ENCODE measurements around the gene AGBL1.
"Not testable (repeated sequence)": the region's sequence is repeated elsewhere in the genome, so short reads cannot be mapped to it uniquely, and the experiment has no call there.

Gene AGBL1

GRCh38 chr15:86849136-86849535, 769.5 kb downstream of the AGBL1 start:
- no peak for DNase-seq

DNA sequence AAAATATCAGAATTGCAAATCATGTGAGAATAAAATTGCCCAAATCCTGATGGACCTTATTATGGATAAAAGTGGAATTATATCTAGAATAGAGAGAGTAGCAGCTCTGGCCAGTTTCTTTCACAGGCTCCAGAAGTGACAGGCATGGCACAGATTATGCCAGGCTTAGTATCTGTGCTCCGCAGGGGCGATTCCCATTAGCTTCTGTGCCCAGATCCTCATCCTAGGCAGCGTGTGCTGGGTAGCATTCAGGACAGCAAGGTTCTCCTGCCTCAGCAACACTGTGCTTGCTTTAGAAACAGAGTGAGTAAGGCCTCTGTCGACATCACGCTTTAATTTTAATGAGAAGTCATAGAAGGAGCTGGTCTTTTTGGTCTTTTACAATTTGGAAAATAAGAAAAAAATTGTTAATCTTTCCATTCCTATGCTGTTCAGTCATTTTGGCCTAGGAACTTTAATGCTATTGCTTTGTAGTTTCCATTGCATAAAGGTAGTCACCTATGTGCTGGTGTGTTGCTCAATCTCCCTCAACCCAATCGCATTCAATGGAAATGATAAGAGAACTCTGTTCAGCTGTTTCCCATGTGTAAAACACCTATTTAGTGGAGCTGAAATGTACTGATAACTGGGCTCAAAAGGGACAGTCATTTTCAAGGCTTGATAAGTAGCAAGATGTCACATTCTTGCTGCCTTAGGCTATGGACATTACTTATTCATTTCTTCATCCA, 770.1 kb downstream of the AGBL1 start:
- no peak for DNase-seq

DNA sequence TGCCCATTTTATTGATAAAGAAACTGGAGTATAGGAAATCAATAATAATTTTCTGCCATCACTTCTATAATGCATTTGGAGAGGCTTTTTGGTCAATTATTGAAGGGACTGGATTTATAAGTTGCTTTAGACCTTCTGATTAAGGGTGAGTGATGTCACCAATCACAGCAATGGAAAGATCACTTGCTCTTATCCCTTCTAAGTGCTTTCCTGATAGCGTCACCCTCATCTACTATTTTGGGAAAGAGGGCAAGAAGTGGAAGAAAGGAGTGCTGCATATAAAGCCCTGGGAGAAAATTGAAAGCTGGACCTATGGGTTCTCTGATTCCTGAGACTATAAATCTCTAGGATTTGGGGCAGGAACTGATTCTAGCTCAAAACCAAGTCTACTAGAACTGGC, 771.3 kb downstream of the AGBL1 start:
- no peak for DNase-seq

GRCh38 chr15:86852741-86853140, 773.1 kb downstream of the AGBL1 start:
- DNase-seq: no peak

- no peak for DNase-seq
These were observed 774.5 kb downstream of the AGBL1 start for GRCh38 chr15:86854176-86854575.

DNA sequence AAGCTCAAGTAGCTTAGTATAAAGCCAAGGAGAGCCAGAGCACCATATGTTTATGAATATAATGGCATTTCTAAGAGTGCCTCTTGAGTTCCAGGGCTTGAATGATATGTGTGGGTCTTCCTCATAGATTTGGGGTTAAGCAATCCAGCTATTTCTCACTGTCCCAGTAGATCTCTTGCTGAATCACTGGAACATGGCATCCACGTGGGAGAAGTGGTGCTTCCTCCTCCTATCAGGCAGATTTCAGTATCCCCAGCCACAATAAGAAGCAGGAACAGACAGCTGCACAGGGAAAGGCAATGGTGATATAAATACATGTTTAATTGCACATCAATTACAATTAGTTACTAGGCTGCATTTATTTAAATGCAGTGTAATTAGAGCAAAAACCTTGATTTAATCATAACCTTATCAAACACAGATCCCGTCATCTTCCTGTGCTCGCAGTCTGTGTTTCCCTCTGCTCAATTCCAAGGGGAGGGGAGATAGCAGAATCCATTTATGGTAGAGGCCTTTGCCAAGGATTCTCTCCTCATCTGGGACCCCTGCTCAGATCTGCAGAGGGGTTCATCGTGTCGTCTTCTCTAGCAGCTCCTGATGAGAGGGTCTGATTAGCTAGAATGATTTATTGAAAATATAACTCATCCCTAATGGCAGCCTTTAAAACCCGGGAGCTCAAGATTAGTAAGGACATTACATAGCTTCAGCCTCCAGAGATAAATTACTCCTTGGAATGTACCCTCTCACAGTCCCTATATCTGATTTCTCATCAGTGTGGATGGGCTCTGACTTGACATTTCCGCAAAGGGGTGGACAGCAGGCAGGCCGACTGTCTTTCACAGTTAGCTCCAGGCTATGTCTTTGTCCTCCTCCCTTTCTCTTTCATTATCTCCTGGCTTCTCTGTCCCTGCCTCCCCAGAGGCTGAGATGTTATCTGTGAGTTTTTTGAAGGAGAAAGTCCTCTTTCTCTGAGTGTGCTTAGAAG, 775.9 kb downstream of the AGBL1 start:
- DNase-seq: no peak

DNA sequence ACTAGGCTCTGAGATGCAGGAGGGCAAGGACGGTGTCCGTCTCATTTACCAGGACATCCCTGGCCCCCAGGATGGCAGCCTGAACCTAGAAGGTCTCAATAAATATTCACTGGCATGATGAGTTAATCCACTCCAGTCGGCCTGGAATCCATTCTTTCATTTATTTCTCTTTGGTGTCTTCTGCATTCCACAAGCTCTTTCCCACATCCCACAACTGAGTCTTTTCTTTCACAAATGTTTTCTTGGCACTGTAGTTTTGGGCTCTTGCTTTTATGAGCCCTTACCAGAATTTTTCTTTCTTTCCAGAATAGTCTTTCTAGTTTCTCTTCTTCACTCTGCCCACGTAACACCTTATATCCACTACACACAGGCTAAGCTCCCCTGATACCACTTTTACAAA, 778.0 kb downstream of the AGBL1 start:
- no peak for DNase-seq

DNA sequence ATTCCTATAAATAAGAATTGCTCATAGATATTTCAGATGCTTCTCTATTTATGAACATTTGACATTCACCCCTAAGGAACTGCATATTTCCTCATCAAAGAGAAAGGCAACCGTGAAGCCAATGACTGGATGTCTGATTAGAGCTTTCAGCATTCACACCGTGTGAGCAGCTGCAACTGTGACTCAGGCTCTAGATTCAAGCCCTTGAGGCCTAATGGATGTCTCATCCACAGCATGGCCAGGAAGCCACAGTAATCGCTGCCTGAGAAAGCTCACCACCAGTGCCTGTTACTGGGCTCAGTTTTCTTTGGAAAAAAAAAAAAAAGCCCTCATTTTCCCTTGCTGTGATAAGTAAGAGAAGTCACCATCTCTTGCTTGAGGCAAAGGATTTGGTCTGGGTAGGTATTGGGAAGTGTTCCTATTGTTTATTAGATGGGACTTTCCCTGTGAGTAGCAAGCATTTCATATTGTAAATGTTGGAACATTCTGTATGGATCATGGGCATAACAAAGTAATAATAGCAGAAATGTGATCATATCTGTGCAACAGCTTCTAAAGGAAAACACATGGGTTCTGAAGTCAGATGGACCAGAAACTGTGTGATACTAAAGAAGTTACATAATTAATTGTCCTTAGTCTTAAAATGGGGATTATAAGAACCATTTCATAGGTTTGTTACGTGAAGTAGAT, 783.7 kb downstream of the AGBL1 start:
- no peak for DNase-seq

- no peak for DNase-seq
These were observed 786.2 kb downstream of the AGBL1 start for GRCh38 chr15:86865920-86866319.

DNA sequence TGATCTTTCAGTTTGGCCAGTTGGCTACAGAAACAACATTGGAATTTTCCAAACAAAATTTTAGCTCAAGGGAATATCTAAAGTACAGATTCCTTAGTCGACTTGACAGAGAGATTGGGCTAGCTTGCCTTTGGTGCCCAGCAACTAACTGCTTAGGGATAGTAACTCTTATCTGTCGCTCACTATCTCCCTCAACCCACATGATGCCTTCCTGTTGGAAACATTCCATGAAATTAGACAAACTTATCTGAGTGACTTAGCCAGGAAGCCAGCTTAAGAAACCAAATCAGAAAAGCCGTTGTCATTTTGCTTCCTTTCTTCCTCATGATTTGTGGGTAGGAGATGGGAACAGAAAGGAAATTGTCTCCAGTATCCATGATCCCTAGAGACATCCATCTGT, 791.2 kb downstream of the AGBL1 start:
- no peak for DNase-seq

DNA sequence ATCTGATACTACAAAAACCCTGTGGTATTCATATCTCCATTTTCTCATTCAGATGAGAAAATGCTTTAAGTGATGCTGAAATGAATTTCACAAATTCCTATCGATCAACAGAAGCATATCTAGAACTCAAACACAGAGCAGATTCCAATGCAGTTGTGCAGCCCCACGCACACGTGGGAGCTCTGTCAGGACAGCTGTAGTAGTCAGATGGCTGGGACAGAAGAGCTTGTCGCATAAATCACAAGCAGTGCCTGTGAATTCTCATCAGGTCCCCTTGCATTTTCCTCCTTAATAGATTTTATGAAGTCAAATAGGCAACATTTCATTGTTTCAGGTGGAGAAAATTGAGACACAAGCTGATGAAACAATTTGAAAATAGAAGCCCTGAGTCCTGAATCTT, 792.3 kb downstream of the AGBL1 start:
- no peak for DNase-seq

DNA sequence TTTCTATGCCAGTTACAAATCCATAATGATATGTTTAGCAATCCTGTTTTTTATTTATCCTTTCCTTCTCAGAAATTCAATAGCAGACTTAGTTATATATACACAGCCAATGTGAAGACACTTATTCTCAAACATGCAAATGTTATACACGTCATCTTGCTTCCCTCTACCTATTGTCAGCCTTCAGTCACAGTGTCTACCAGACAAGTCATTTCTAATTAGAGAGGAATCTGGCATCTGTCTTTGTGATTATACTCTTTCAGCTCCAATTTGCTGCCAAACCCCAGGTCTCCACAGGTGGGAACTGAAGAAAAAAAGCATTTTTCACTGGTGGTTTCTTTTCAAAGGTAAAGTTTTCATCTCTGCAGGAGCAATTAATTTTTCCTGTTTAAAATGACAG, 793.1 kb downstream of the AGBL1 start:
- DNase-seq: no peak

- no peak for DNase-seq
These were observed 795.4 kb downstream of the AGBL1 start for GRCh38 chr15:86875067-86875466.

DNA sequence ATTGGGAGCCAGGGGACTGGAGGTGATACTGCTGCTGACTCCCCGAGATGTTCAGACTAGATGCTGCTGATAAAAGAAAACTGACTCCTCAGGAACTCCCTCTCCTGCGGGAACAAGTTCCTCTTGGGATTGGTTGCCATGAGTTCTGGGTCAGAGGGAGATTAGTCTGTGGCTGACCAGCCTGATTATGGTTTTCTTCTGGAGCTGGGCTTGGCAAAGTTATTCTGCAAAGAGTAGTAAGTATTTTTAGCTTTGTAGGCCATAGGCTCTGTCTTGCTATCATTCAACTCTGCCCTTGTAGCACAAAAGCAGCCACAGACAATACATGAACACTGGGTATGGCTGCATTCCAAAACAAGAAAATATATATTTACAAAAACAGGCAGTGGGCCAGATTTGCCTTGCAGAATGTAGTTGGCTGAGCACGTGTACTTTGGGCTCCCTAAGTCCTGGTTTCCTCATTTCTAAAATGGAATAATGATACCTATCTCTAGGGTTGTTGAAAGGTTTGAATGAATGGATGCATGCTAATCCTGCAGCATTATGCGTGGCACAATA, 796.8 kb downstream of the AGBL1 start:
- no peak for DNase-seq

DNA sequence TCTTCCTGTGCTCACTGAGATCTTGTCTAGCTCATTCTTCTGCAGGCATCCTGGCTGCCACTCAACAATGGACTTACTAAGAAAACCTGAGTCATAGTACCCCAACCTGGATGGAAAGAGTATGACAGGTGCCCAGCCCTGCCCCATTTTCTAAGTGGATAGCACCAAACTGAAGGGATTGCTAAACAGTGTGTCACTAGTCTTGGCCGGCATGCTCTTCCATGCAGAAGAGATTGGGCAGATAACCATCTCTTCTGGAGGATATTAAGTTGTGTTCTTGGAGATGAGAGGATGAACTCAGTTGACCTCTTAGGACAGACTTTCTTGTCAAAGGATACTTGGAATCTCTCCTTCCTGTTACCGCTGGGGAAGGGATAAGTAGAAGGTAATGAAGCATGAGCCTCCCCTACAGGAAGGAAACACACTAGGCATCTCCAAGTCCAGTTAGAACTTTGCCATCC, 797.5 kb downstream of the AGBL1 start:
- no peak for DNase-seq

DNA sequence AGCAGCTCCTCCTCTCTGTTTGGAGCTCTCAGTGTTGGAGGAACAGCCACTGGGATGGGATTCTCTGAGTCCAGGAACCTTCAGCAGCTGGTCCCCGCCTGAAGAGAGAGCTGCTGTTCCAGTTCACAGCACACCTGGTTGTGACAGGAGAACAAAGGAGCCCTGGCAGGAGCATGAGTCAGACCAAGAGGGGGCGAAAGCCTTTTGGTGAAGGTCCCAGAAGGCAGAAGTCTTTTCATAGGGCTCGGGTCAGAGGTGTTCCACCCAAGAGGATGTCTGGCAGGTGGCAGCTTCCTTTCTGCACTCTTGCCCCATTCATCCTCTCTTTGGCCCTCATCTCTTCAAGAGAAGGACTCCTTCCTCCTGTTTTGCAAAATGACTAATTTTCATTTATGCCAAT, 799.2 kb downstream of the AGBL1 start:
- not testable (repeated sequence) for DNase-seq

GRCh38 chr15:86879250-86880229, 799.9 kb downstream of the AGBL1 start:
- DNase-seq: no peak

DNA sequence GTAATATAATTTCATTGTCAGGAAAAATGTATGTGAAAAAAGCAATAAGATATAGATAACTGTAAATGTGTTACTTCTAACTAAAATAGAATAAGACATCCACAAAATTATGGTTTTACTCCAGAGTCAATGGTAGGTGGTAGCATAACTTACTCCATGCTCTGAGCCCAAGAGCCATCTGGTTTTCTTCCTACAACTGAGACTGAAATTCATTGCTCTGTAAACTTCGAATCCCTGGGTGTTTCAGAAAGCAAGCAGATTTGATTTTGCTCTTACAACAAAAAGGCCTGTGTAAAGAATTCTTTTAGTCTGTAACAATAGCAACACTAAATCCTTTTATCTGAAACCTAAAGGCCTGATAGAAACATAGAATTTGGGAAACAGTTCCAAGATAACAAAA, 805.9 kb downstream of the AGBL1 start:
- no peak for DNase-seq

DNA sequence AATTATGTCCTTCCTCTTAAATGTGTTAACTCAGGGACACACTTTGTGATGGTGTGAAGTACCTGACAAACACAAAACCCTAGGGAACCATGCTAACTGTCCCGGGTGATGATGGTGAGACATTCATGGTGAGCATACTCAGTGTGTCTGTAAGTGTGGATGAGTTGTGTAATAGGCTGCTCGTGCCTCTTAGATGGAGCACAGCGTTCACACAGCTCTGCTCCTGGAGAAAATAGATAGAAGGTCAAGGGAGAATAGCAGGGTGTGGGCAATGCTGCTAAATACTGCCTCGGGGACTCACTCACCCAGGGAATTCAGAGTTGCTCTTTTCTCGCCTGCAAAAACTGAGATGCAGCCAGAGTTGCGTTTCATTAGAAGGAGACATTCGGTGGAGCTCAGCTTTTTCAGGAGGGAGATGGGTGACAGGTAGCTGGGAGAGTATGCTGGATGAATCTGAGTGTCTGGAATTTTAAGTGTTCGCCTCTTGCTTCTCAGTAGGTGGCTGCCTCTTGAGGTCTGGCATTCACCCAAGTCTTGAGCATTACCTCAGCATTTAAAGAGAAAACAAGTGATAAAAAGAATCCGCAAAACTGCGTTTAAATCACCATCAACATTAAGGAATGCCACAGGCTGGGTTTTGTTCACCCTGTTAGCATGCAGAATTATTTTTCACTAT, 813.2 kb downstream of the AGBL1 start:
- no peak for DNase-seq

DNA sequence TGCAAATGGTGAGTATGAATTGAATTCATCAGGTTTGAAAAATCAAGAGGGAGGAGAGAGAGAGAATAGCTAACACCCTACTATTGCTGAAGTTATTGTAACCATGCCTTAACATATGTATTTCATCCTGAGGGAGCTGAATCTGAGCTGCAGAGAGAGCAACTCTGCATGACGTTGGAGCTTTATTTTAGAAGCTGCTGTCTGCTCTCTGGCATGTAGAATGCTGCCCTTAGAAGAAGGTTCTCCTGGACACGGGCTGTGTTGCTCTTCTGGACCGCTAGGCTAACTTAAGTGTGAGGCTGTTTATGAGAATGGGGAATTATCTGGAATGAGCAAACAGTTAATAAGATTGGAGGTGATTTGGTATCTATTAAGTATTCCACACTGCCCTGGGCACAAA, 814.6 kb downstream of the AGBL1 start:
- no peak for DNase-seq
